H1 (cell line): ENCODE measurements around the gene EMP3. TPM values are rescaled to one million over a fixed set of nuclear protein-coding genes. Genes with fewer than 3 reads are reported as not detected.
A peak's percentile ranks its signal among the peaks of the same experiment; 100 is the strongest.

ENCODE experiments used
- CTCF ChIA-PET: fragments of 300-600 bp; sonication (Branson Sonifier 250); formaldehyde crosslinking; loops from one replicate; lab custom pipeline; 2021; ENCODE audit not compliant: partially characterized antibody; lab: Charles Lee
- POLR2A ChIA-PET: fragments of 300-600 bp; sonication (Branson Sonifier 250); formaldehyde crosslinking; loops from one replicate; lab custom pipeline; 2021; ENCODE audit warnings: inconsistent platforms; ENCODE audit not compliant: partially characterized antibody; lab: Charles Lee
- DNase-seq, 2 experiments: peaks; one replicate each; pipeline versions ENCODE4 v3.0.0 to v3.0.0-alpha.2; 2010 to 2022; ENCODE audit warnings: low spot score in 2 of 2, low read depth in 1 of 2, mixed read lengths in 1 of 2
- FAIRE-seq: peaks from 2 replicates; lab custom pipeline; 2011; peaks lifted over from hg19 to GRCh38; lab: Jason Lieb, UNC
- H2AFZ ChIP-seq: 2 replicates; pipeline ENCODE4 v1.8.1; 2012; ENCODE audit warnings: low read length, inconsistent platforms
- H2AK5ac ChIP-seq: 2 replicates; pipeline ENCODE4 v1.6.1; 2013; ENCODE audit warnings: low read depth, low read length
- H2BK120ac ChIP-seq: replicated peaks from 2 replicates; pipeline ENCODE3; 2013; ENCODE audit warnings: low read depth, low read length, inconsistent platforms
- H2BK12ac ChIP-seq: 2 replicates; pipeline ENCODE4 v1.6.1; 2013; ENCODE audit warnings: low read depth, low read length
- H2BK15ac ChIP-seq: 2 replicates; pipeline ENCODE4 v1.6.1; 2013; ENCODE audit warnings: low read length
- H2BK20ac ChIP-seq: 2 replicates; pipeline ENCODE4 v1.6.1; 2013; ENCODE audit warnings: low read length
- H2BK5ac ChIP-seq: 2 replicates; pipeline ENCODE4 v1.6.1; 2013; ENCODE audit warnings: low read depth, low read length
- H3K14ac ChIP-seq: 2 replicates; pipeline ENCODE4 v1.6.1; 2013; ENCODE audit warnings: inconsistent platforms; ENCODE audit not compliant: insufficient read length
- H3K18ac ChIP-seq: 2 replicates; pipeline ENCODE4 v1.6.1; 2013; ENCODE audit warnings: low read length; ENCODE audit errors: extremely low read depth
- H3K23ac ChIP-seq: 2 replicates; pipeline ENCODE4 v1.6.1; 2013; ENCODE audit warnings: inconsistent platforms; ENCODE audit not compliant: insufficient read length
- H3K23me2 ChIP-seq: 2 replicates; pipeline ENCODE4 v1.6.1; 2013; ENCODE audit warnings: low read depth, low read length
- H3K27ac ChIP-seq: 2 replicates; pipeline ENCODE4 v1.6.1; 2011; ENCODE audit warnings: low read depth, low read length, inconsistent platforms
- H3K27me3 ChIP-seq, 4 experiments: replicated peaks in 1 of 4; 1 replicate in 1 of 4; 2 replicates in 3 of 4; pipeline versions ENCODE4 v1.6.1 to v1.8.1; 2011 to 2013; ENCODE audit warnings: low read length in 3 of 4, mild to moderate bottlenecking in 3 of 4, inconsistent platforms in 2 of 4, mixed read lengths in 2 of 4, moderate library complexity in 1 of 4; ENCODE audit not compliant: control insufficient read depth in 3 of 4, insufficient read depth in 3 of 4; ENCODE audit errors: extremely low read depth in 1 of 4
- H3K36me3 ChIP-seq, 4 experiments: 2 replicates each; pipeline versions ENCODE4 v1.6.1 to v1.8.1; 2011 to 2013; ENCODE audit warnings: mild to moderate bottlenecking in 4 of 4, low read length in 3 of 4, moderate library complexity in 2 of 4, control low read depth in 1 of 4, inconsistent platforms in 1 of 4; ENCODE audit not compliant: insufficient read depth in 4 of 4, control insufficient read depth in 2 of 4
- H3K4ac ChIP-seq: replicated peaks from 2 replicates; pipeline ENCODE3; 2013; ENCODE audit warnings: low read length, low read depth, mixed read lengths, inconsistent platforms; ENCODE audit not compliant: insufficient read length
- H3K4me1 ChIP-seq, 4 experiments: replicated peaks in 1 of 4; 1 replicate in 1 of 4; 2 replicates in 3 of 4; pipeline versions ENCODE4 v1.6.1 to v1.8.1; 2011 to 2013; ENCODE audit warnings: low read length in 3 of 4, inconsistent platforms in 2 of 4, mixed read lengths in 1 of 4; ENCODE audit not compliant: insufficient read depth in 4 of 4, control insufficient read depth in 3 of 4
- H3K4me2 ChIP-seq, 2 experiments: 2 replicates each; pipeline versions ENCODE4 v1.6.1 to v1.8.1; 2011 to 2013; ENCODE audit warnings: low read depth in 2 of 2, low read length in 2 of 2, control low read depth in 1 of 2, inconsistent platforms in 1 of 2, mild to moderate bottlenecking in 1 of 2; ENCODE audit not compliant: insufficient read depth in 1 of 2
- H3K4me3 ChIP-seq, 4 experiments: fragments of 200-600, 300-600 bp in 1 of 4; sonication (generic), shearing (Covaris generic), sonication (Bioruptor Twin) in 1 of 4; 2 replicates each; pipeline versions ENCODE4 v1.5.1 to v1.8.1; 2011 to 2016; ENCODE audit warnings: low read length in 4 of 4, low read depth in 3 of 4, control low read depth in 2 of 4, inconsistent platforms in 2 of 4, mild to moderate bottlenecking in 2 of 4, mixed read lengths in 1 of 4, moderate library complexity in 1 of 4; ENCODE audit not compliant: insufficient read depth in 2 of 4; ENCODE audit errors: extremely low read depth in 1 of 4
- H3K56ac ChIP-seq: replicated peaks from 2 replicates; pipeline ENCODE3; 2013; ENCODE audit warnings: low read depth, mild to moderate bottlenecking, mixed read lengths, low read length, inconsistent platforms; ENCODE audit not compliant: insufficient read length
- H3K79me1 ChIP-seq: 2 replicates; pipeline ENCODE4 v1.6.1; 2013; ENCODE audit warnings: low read depth, low read length, control low read depth
- H3K79me2 ChIP-seq, 2 experiments: 2 replicates each; pipeline versions ENCODE4 v1.6.1 to v1.8.1; 2012 to 2013; ENCODE audit warnings: low read length in 2 of 2, mild to moderate bottlenecking in 2 of 2, inconsistent platforms in 1 of 2; ENCODE audit not compliant: insufficient read depth in 2 of 2, control insufficient read depth in 1 of 2
- H3K9ac ChIP-seq, 4 experiments: replicated peaks in 1 of 4; 1 replicate in 1 of 4; 2 replicates in 3 of 4; pipeline versions ENCODE4 v1.6.1 to v1.8.1; 2011 to 2013; ENCODE audit warnings: low read depth in 3 of 4, low read length in 3 of 4, control low read depth in 2 of 4, mild to moderate bottlenecking in 2 of 4, moderate library complexity in 2 of 4, inconsistent platforms in 1 of 4; ENCODE audit errors: extremely low read depth in 1 of 4
- H3K9me3 ChIP-seq, 2 experiments: 2 replicates each; pipeline versions ENCODE4 v1.6.1 to v1.8.1; 2012 to 2013; ENCODE audit warnings: mild to moderate bottlenecking in 2 of 2, moderate library complexity in 2 of 2, control low read depth in 1 of 2, inconsistent platforms in 1 of 2, low read depth in 1 of 2, low read length in 1 of 2, mixed read lengths in 1 of 2; ENCODE audit not compliant: insufficient read depth in 2 of 2
- H4K20me1 ChIP-seq, 2 experiments: replicated peaks in 1 of 2; 2 replicates each; pipeline versions ENCODE3 to v1.8.1; 2011 to 2013; ENCODE audit warnings: inconsistent platforms in 2 of 2, low read length in 2 of 2, mild to moderate bottlenecking in 1 of 2; ENCODE audit not compliant: insufficient read depth in 2 of 2, control insufficient read depth in 1 of 2
- H4K5ac ChIP-seq: 2 replicates; pipeline ENCODE4 v1.6.1; 2013; ENCODE audit warnings: low read length, low read depth, mixed read lengths, inconsistent platforms; ENCODE audit not compliant: insufficient read length
- H4K8ac ChIP-seq: 2 replicates; pipeline ENCODE4 v1.8.0; 2013; ENCODE audit warnings: mild to moderate bottlenecking, moderate library complexity, low read length, inconsistent platforms; ENCODE audit not compliant: insufficient read depth; ENCODE audit errors: extremely low read depth
- H4K91ac ChIP-seq: replicated peaks from 2 replicates; pipeline ENCODE3; 2013; ENCODE audit warnings: low read length, mixed read lengths, inconsistent platforms; ENCODE audit not compliant: insufficient read length
- HDAC2 ChIP-seq, 2 experiments: fragments of 300-600 bp in 1 of 2; sonication (generic) in 1 of 2; IDR thresholded peaks; 2 replicates each; pipeline ENCODE4 v1.6.1; 2011 to 2012; ENCODE audit warnings: low read depth in 2 of 2, low read length in 2 of 2, mild to moderate bottlenecking in 2 of 2, moderate library complexity in 2 of 2, borderline replicate concordance in 1 of 2, inconsistent platforms in 1 of 2
- SP4 ChIP-seq: IDR thresholded peaks from 2 replicates; pipeline ENCODE4 v1.6.1; 2012; ENCODE audit warnings: low read length, inconsistent platforms
- WGBS, 2 experiments: shearing (Covaris generic) in 1 of 2; methylation state at CpG; one replicate each; pipeline versions ENCODE4 v1.1.6 to v1.1.7; 2013 to 2015; ENCODE audit warnings: low lambda C conversion rate in 2 of 2, mixed read lengths in 2 of 2, inconsistent platforms in 1 of 2, low coverage in 1 of 2, missing lambda C conversion rate in 1 of 2; ENCODE audit not compliant: insufficient replicate concordance in 2 of 2, insufficient coverage in 1 of 2, insufficient read length in 1 of 2; ENCODE audit errors: extremely low coverage in 1 of 2, missing lambda C conversion rate in 1 of 2; 5-methylcytosine and 5-hydroxymethylcytosine counted together
- polyA plus RNA-seq, 7 experiments: library from polyadenylated mRNA; depleted of rRNA in 3 of 7; stranded (reverse) in 5 of 7; unstranded in 2 of 7; fragments of >200 nt in 5 of 7; fragments of 200-250 nt in 2 of 7; gene quantifications; 1 replicate in 5 of 7; 2 replicates in 1 of 7; 4 replicates in 1 of 7; pipeline versions ENCODE4 v1.2.1 to v1.2.3, GENCODE V29; 2011 to 2013; ENCODE audit warnings: missing spikeins in 2 of 7, mixed read lengths in 2 of 7
- total RNA-seq: library from RNA; stranded (reverse); fragmentation: NEBNext Ultra II Directional; extraction: Animal tissue kit (Norgen Biotek cat#: 25700); gene quantifications from 2 replicates; pipeline ENCODE4 v1.2.1, GENCODE V29; 2021
- TF ChIP-seq, protein P1 (sequence below): IDR thresholded peaks from 2 replicates; pipeline ENCODE4 v1.6.1; 2012; ENCODE audit warnings: inconsistent platforms

The EMP3 gene
- total and polyA plus RNA-seq, 2 of the 8 experiments (the other 6 are each of a cell fraction or from before 2014, with no cell fraction given): 18.4 to 87.8 TPM

GRCh38 chr19:48321372-48321621, 4.1 kb upstream of the EMP3 start:
- 5% methylated on average over 17 of the region's 22 CpGs; no CpG with 5 or more reads in 1 of the 2 experiments for WGBS, 2 experiments
- Histone ChIP-seq H3K4me1 (peaks cover 0 to 20% (median 10%) of the 10 kb centered on the region in 4 experiments; a peak in 6 of 7 replicates), H3K4ac (no peak overlapping the region), H4K8ac (peak overlapping the region; percentile 95), H3K56ac (peak overlapping the region; percentile 96), H2BK20ac (no peak overlapping the region), H3K18ac (peak overlapping the region; percentile 93), H4K20me1 (no peaks in the 10 kb centered on the region), H2BK5ac (peak overlapping the region; percentile 73), H2BK120ac (peak overlapping the region; percentile 77), H2AFZ (no peak overlapping the region), H4K5ac (peak overlapping the region; percentile 71), H3K14ac (no peak overlapping the region), H3K4me2 (peak overlapping the region; percentile 83 to 94), H2BK12ac (peak overlapping the region; percentile 96), H3K27me3 (peaks cover 0 to 5% (median 2%) of the 10 kb centered on the region in 4 experiments; a peak in 1 of 7 replicates), H3K27ac (peak overlapping the region; percentile 92), H3K9me3 (no peaks in the 10 kb centered on the region), H2BK15ac (no peak overlapping the region), H3K23me2 (peaks cover 14% of the 10 kb centered on the region; the same call in 1 of the 2 replicates), H3K79me1 (no peaks in the 10 kb centered on the region), H3K9ac (peak overlapping the region; percentile 35 to 85 (median 72)), H2AK5ac (no peak overlapping the region), H3K79me2 (no peaks in the 10 kb centered on the region), H3K23ac (no peak overlapping the region), H3K36me3 (no peaks in the 10 kb centered on the region), H3K4me3 (peak overlapping the region; percentile 49 to 81 (median 64)), H4K91ac (peak overlapping the region; percentile 84)
- ChIA-PET CTCF (interaction anchor here (0.5 to 4.3 kb wide), 8 partner anchors 8 to 54 kb away, joined by 3 to 22 read pairs (median 5); no protein-coding TSS in a partner anchor), POLR2A (interaction anchor here (0.6 to 8.1 kb wide), 6 partner anchors 9 to 140 kb away, joined by 3 to 35 read pairs (median 4); no protein-coding TSS in a partner anchor)
- peak in 1 of 2 experiments; percentile 92 for DNase-seq
- no peak for FAIRE-seq
- TF ChIP-seq HDAC2 (IDR thresholded peaks at IDR 0.05; ENCODE audit: borderline replicate concordance in 1 of 2, low read depth in 2 of 2, low read length in 2 of 2): no peak
- no peak for TF ChIP-seq SP4
- TF ChIP-seq, protein P1, sequence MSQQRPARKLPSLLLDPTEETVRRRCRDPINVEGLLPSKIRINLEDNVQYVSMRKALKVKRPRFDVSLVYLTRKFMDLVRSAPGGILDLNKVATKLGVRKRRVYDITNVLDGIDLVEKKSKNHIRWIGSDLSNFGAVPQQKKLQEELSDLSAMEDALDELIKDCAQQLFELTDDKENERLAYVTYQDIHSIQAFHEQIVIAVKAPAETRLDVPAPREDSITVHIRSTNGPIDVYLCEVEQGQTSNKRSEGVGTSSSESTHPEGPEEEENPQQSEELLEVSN: no peak
